IMR-90 (cell line): Measurements from ENCODE around the gene CERKL. TPM values are rescaled to one million over a fixed set of nuclear protein-coding genes. Genes with fewer than 3 reads are reported as not detected.

ENCODE experiments used
- ATAC-seq: fragments of 200-7000 bp; cut with Tn5 transposase; 2 replicates; pipeline ENCODE4 v1.9.1; 2020; ENCODE audit warnings: low read depth, mild to moderate bottlenecking, moderate library complexity
- BruUV-seq: library from RNA; stranded (reverse); fragments of 400-500 nt; replicated peaks from 2 replicates; lab custom pipeline; 2021; lab: Mats Ljungman, UMichigan
- CTCF ChIA-PET: fragments of 300-600 bp; formaldehyde crosslinking; extraction: SDS; loops from one replicate; lab custom pipeline; 2021; ENCODE audit warnings: antibody characterized with exemption; lab: Yijun Ruan, JAX
- POLR2A ChIA-PET: fragments of 300-600 bp; sonication (Branson Sonifier 250); formaldehyde crosslinking; loops from one replicate; lab custom pipeline; 2022; ENCODE audit warnings: antibody characterized with exemption; ENCODE audit not compliant: unreplicated experiment; lab: Charles Lee
- DNase-seq: peaks from one replicate; pipeline ENCODE4 v3.0.0; 2013
- H2AFZ ChIP-seq: replicated peaks from 2 replicates; pipeline ENCODE3; 2013; ENCODE audit warnings: low read length, mild to moderate bottlenecking; ENCODE audit not compliant: poor library complexity
- H2AK5ac ChIP-seq: 2 replicates; pipeline ENCODE4 v1.6.1; 2013; ENCODE audit warnings: low read depth, low read length, inconsistent platforms
- H2AK9ac ChIP-seq: replicated peaks from 2 replicates; pipeline ENCODE3; 2013; ENCODE audit warnings: mild to moderate bottlenecking, low read depth, low read length, moderate library complexity; ENCODE audit not compliant: poor library complexity
- H2BK120ac ChIP-seq: 2 replicates; pipeline ENCODE4 v1.6.1; 2013; ENCODE audit warnings: low read depth, low read length, inconsistent platforms
- H2BK15ac ChIP-seq: 3 replicates; pipeline ENCODE4 v1.6.1; 2013; ENCODE audit warnings: low read depth, low read length, inconsistent platforms
- H2BK20ac ChIP-seq: 2 replicates; pipeline ENCODE4 v1.6.1; 2013; ENCODE audit warnings: low read depth, mild to moderate bottlenecking, inconsistent platforms, low read length, moderate library complexity
- H2BK5ac ChIP-seq: 2 replicates; pipeline ENCODE4 v1.6.1; 2013; ENCODE audit warnings: mild to moderate bottlenecking, low read depth, low read length, inconsistent platforms; ENCODE audit not compliant: poor library complexity, severe bottlenecking
- H3K14ac ChIP-seq: replicated peaks from 2 replicates; pipeline ENCODE4 v1.6.1; 2013; ENCODE audit warnings: low read depth, low read length, inconsistent platforms
- H3K18ac ChIP-seq: 2 replicates; pipeline ENCODE4 v1.6.1; 2013; ENCODE audit warnings: low read depth, low read length, control low read depth
- H3K23ac ChIP-seq: 2 replicates; pipeline ENCODE4 v1.6.1; 2013; ENCODE audit warnings: low read depth, low read length, inconsistent platforms
- H3K27ac ChIP-seq: 2 replicates; pipeline ENCODE4 v1.5.1; 2013; ENCODE audit warnings: mild to moderate bottlenecking, control low read depth, low read length; ENCODE audit not compliant: insufficient read depth
- H3K27me3 ChIP-seq: 2 replicates; pipeline ENCODE4 v1.6.1; 2013; ENCODE audit warnings: low read length; ENCODE audit not compliant: control insufficient read depth, insufficient read depth
- H3K36me3 ChIP-seq: 2 replicates; pipeline ENCODE4 v1.6.1; 2013; ENCODE audit warnings: low read length, mixed read lengths; ENCODE audit not compliant: control insufficient read depth, insufficient read depth
- H3K4ac ChIP-seq: 2 replicates; pipeline ENCODE4 v1.6.1; 2013; ENCODE audit warnings: low read depth, low read length, inconsistent platforms
- H3K4me1 ChIP-seq: 2 replicates; pipeline ENCODE4 v1.6.1; 2013; ENCODE audit warnings: low read length, mixed read lengths; ENCODE audit not compliant: control insufficient read depth, insufficient read depth
- H3K4me2 ChIP-seq: 2 replicates; pipeline ENCODE4 v1.6.1; 2013; ENCODE audit warnings: low read depth, mild to moderate bottlenecking, control low read depth, low read length, moderate library complexity
- H3K4me3 ChIP-seq: 2 replicates; pipeline ENCODE4 v1.5.1; 2013; ENCODE audit warnings: low read depth, mild to moderate bottlenecking, control low read depth, low read length, moderate library complexity; ENCODE audit not compliant: insufficient read depth
- H3K56ac ChIP-seq: 2 replicates; pipeline ENCODE4 v1.6.1; 2013; ENCODE audit warnings: low read length, inconsistent platforms; ENCODE audit not compliant: insufficient read depth; ENCODE audit errors: extremely low read depth
- H3K79me1 ChIP-seq, 2 experiments: 2 replicates each; pipeline ENCODE4 v1.6.1; 2013; ENCODE audit warnings: low read length in 2 of 2, inconsistent platforms in 1 of 2, low read depth in 1 of 2
- H3K9ac ChIP-seq: 2 replicates; pipeline ENCODE4 v1.6.1; 2013; ENCODE audit warnings: low read depth, low read length, control low read depth
- H3K9me1 ChIP-seq: 2 replicates; pipeline ENCODE4 v1.6.1; 2013; ENCODE audit warnings: low read length, inconsistent platforms; ENCODE audit not compliant: insufficient read depth
- H3K9me3 ChIP-seq: 2 replicates; pipeline ENCODE4 v1.6.1; 2013; ENCODE audit warnings: low read length; ENCODE audit not compliant: control insufficient read depth, insufficient read depth
- H4K20me1 ChIP-seq: 2 replicates; pipeline ENCODE4 v1.6.1; 2013; ENCODE audit warnings: low read length, inconsistent platforms; ENCODE audit not compliant: insufficient read depth
- H4K5ac ChIP-seq: 2 replicates; pipeline ENCODE4 v1.6.1; 2013; ENCODE audit warnings: mild to moderate bottlenecking, low read depth, low read length, control low read depth
- H4K8ac ChIP-seq, 2 experiments: 2 replicates each; pipeline ENCODE4 v1.6.1; 2013; ENCODE audit warnings: low read depth in 2 of 2, low read length in 2 of 2, control low read depth in 1 of 2, inconsistent platforms in 1 of 2
- H4K91ac ChIP-seq: 2 replicates; pipeline ENCODE4 v1.6.1; 2013; ENCODE audit warnings: low read depth, low read length, inconsistent platforms; ENCODE audit not compliant: insufficient read depth
- BHLHE40 ChIP-seq: fragments of 150-350 bp; IDR thresholded peaks from 2 replicates; pipeline ENCODE4 v1.6.1; 2016; ENCODE audit warnings: mild to moderate bottlenecking, low read depth, low read length
- CEBPB ChIP-seq: IDR thresholded peaks from 2 replicates; pipeline ENCODE4 v1.6.1; 2012; ENCODE audit warnings: low read depth, low read length, improper control_type of control experiment
- CHD1 ChIP-seq: IDR thresholded peaks from 2 replicates; pipeline ENCODE4 v1.6.1; 2012; ENCODE audit warnings: low read depth, low read length, improper control_type of control experiment
- CTCF ChIP-seq: conservative IDR thresholded peaks from 2 replicates; pipeline ENCODE4 v1.5.1; 2012; ENCODE audit warnings: mild to moderate bottlenecking, low read depth, low read length, improper control_type of control experiment
- ELK1 ChIP-seq: fragments of 150-350 bp; IDR thresholded peaks from 2 replicates; pipeline ENCODE4 v1.6.1; 2016; ENCODE audit warnings: low read depth, mild to moderate bottlenecking, low read length, moderate library complexity, borderline replicate concordance
- FOS ChIP-seq: fragments of 150-350 bp; IDR thresholded peaks from 2 replicates; pipeline ENCODE4 v1.6.1; 2016; ENCODE audit warnings: low read depth, low read length
- MAFK ChIP-seq: IDR thresholded peaks from 2 replicates; pipeline ENCODE4 v1.6.1; 2012; ENCODE audit warnings: low read depth, low read length, improper control_type of control experiment
- MAZ ChIP-seq: IDR thresholded peaks from 2 replicates; pipeline ENCODE4 v1.6.1; 2012; ENCODE audit warnings: low read depth, mild to moderate bottlenecking, low read length, improper control_type of control experiment, moderate library complexity, borderline replicate concordance
- MXI1 ChIP-seq: IDR thresholded peaks from 2 replicates; pipeline ENCODE4 v1.6.1; 2012; ENCODE audit warnings: low read depth, mild to moderate bottlenecking, low read length, moderate library complexity, borderline replicate concordance
- NFE2L2 ChIP-seq: fragments of 150-350 bp; IDR thresholded peaks from 2 replicates; pipeline ENCODE4 v1.6.1; 2016; ENCODE audit warnings: low read depth, mild to moderate bottlenecking, low read length
- POLR2A ChIP-seq: IDR thresholded peaks from 2 replicates; pipeline ENCODE4 v1.6.1; 2012; ENCODE audit warnings: mild to moderate bottlenecking, low read depth, low read length
- RAD21 ChIP-seq: IDR thresholded peaks from 2 replicates; pipeline ENCODE4 v1.6.1; 2012; ENCODE audit warnings: low read length, improper control_type of control experiment
- RCOR1 ChIP-seq: IDR thresholded peaks from 2 replicates; pipeline ENCODE4 v1.6.1; 2012; ENCODE audit warnings: mild to moderate bottlenecking, low read length, improper control_type of control experiment; ENCODE audit not compliant: insufficient replicate concordance
- RFX5 ChIP-seq: IDR thresholded peaks from 2 replicates; pipeline ENCODE4 v1.8.0; 2012; ENCODE audit warnings: low read depth, mild to moderate bottlenecking, low read length, moderate library complexity
- SMC3 ChIP-seq: fragments of 150-350 bp; IDR thresholded peaks from 2 replicates; pipeline ENCODE4 v1.6.1; 2016; ENCODE audit warnings: low read depth, mild to moderate bottlenecking, antibody characterized with exemption, low read length, moderate library complexity
- USF2 ChIP-seq: fragments of 150-350 bp; IDR thresholded peaks from 2 replicates; pipeline ENCODE4 v1.6.1; 2017; ENCODE audit warnings: mild to moderate bottlenecking, antibody characterized with exemption, low read length, low read depth
- WGBS, 2 experiments: methylation state at CpG; one replicate each; pipeline versions ENCODE4 v1.1.5 to v1.1.7; 2013; ENCODE audit warnings: missing lambda C conversion rate in 2 of 2; ENCODE audit not compliant: insufficient read length in 1 of 2; ENCODE audit errors: extremely low coverage in 2 of 2; 5-methylcytosine and 5-hydroxymethylcytosine counted together
- dilution Hi-C: fragments of 300-500 bp; cut with HindIII; formaldehyde crosslinking; loops from one replicate; pipeline ENCODE4 v1.14.3; 2018; ENCODE audit warnings: low sequenced_read_pairs; ENCODE audit not compliant: unreplicated experiment
- in situ Hi-C: fragments of 300-500 bp; cut with MboI; formaldehyde crosslinking; loops from 3 replicates; pipeline ENCODE4 v1.14.3; 2019; ENCODE audit warnings: low sequenced_read_pairs, inconsistent platforms, mixed read lengths
- intact Hi-C: fragments of 100-400 bp; cut with micrococcal nuclease; formaldehyde crosslinking; loops from 2 replicates; pipeline ENCODE4 v1.10.0; 2022
- polyA plus RNA-seq, 3 experiments: library from polyadenylated mRNA; depleted of rRNA; stranded (reverse); fragments of >200 nt; gene quantifications; 2 replicates each; pipeline ENCODE4 v1.2.3, GENCODE V29; 2012; ENCODE audit warnings: low replicate concordance in 1 of 3
- total RNA-seq: library from RNA; depleted of rRNA; stranded (reverse); fragments of >200 nt; gene quantifications from 2 replicates; pipeline ENCODE4 v1.2.3, GENCODE V29; 2012

Gene CERKL
- total and polyA plus RNA-seq, 2 of the 4 experiments (the other 2 are of a cell fraction) = under 0.01 TPM; not detected in 1

GRCh38 chr2:181586569-181587081 lies 70.3 kb downstream of the CERKL start:
- Histone ChIP-seq H3K4ac (no peak overlapping the region), H3K27me3 (peaks cover 5% of the 10 kb centered on the region), H2BK120ac (no peak overlapping the region), H3K27ac (no peak overlapping the region), H4K91ac (no peak overlapping the region), H3K9me1 (no peaks in the 10 kb centered on the region), H3K56ac (no peak overlapping the region), H3K4me3 (no peak overlapping the region), H3K4me2 (no peak overlapping the region), H3K9ac (no peak overlapping the region), H3K4me1 (no peaks in the 10 kb centered on the region), H3K23ac (no peak overlapping the region), H3K18ac (no peak overlapping the region), H2AK9ac (no peak overlapping the region), H3K79me1 (no peaks in the 10 kb centered on the region), H4K8ac (no peak overlapping the region), H2BK5ac (no peak overlapping the region), H2AK5ac (no peak overlapping the region), H4K5ac (no peak overlapping the region), H2AFZ (no peak overlapping the region), H3K14ac (no peak overlapping the region), H3K9me3 (no peaks in the 10 kb centered on the region), H4K20me1 (no peaks in the 10 kb centered on the region), H2BK20ac (no peak overlapping the region), H2BK15ac (no peak overlapping the region), H3K36me3 (no peaks in the 10 kb centered on the region)
- TF ChIP-seq NFE2L2 (no peak), RFX5 (no peak), MAZ (no peak), ELK1 (no peak), USF2 (no peak), MXI1 (no peak), RCOR1 (no peak), POLR2A (no peak), FOS (no peak), CTCF (no peak), CEBPB (no peak), SMC3 (no peak), CHD1 (no peak), MAFK (no peak), RAD21 (no peak), BHLHE40 (no peak)
- ChIA-PET CTCF (no interaction called here), POLR2A (no interaction called here)
- dilution Hi-C loops = no loop called here
- in situ Hi-C loops = loop anchor here (25.0 kb wide), 1 partner anchor 551 kb away; no protein-coding TSS in a partner anchor
- DNase-seq (no peak), ATAC-seq (no peak)
- no CpG with 5 or more reads among the region's 4 CpGs for WGBS, 2 experiments
- intact Hi-C loops = no loop called here
- BruUV-seq = no TSS peak
